ENCODE measurements around the gene RPS29. TPM values are rescaled to one million over a fixed set of nuclear protein-coding genes. Genes with fewer than 3 reads are reported as not detected.

Gene RPS29
- total and polyA plus RNA-seq, 9 of the 15 experiments (the other 6 are each of a cell fraction or from before 2014, with no cell fraction given): 1,545 to 5,012 (median 2,448) TPM

DNA sequence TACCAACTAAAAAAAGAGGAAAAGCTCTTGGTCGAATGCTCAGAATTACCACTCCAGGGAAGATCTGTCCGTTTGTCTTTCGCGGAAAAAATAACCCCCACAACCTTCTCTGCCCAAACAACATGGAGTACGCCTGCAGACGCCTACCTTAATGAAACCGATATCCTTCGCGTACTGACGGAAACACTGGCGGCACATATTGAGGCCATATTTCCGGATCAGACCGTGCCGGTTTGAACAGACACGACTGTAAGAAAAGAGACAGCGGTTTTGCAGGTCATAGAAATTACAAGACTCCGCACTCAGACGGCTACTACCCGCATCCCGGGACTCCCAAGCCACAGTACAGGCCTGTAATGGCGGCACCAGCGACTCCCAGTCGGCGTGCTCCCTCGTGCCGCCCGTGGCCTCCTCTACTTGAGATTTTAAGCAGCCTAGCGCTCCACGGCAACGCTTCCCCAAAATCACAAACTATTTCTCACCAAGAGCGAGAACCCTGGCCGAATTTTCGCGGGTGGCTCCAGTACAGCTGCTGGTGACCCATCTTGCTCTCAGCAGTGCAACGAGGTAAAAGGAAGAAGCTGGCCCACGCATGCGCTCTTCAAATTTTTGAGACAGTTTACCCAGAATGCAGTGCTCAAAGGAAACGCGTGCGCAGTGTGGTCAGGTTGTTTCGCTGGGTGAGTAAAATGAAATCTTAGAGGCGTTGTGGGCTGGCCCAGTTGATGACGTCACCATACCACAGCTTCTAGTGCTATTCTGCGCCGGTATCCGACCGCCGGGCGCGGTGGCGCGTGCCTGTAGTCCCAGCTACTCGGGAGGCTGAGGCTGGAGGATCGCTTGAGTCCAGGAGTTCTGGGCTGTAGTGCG is at the start of gene RPS29 (continued):
- TF ChIP-seq CTBP1 (IDR thresholded peaks at IDR 0.05; ENCODE audit: borderline replicate concordance) (peak; percentile 88; the same call in 1 of the 2 replicates), SAP30 (IDR thresholded peaks at IDR 0.05; ENCODE audit: borderline replicate concordance, insufficient read depth, low read depth, low read length, poor library complexity, severe bottlenecking) (peak; percentile 44), CBFA2T2 (conservative IDR thresholded peaks at IDR 0.05) (no peak), ZNF143 (CRISPR knock-in tag; IDR thresholded peaks at IDR 0.05) (peak; percentile 73), FOXK2 (conservative IDR thresholded peaks at IDR 0.05 in 1 of 2, IDR thresholded peaks at IDR 0.05 in 1 of 2; ENCODE audit: low read depth in 2 of 2) (peak; percentile 53 to 63), ZNF699 (CRISPR knock-in tag; IDR thresholded peaks at IDR 0.05; ENCODE audit: insufficient replicate concordance) (no peak), ZNF76 (CRISPR knock-in tag; IDR thresholded peaks at IDR 0.05; ENCODE audit: borderline replicate concordance) (no peak), PATZ1 (CRISPR knock-in tag; IDR thresholded peaks at IDR 0.05; ENCODE audit: borderline replicate concordance) (no peak), CBX1 (IDR thresholded peaks at IDR 0.05; ENCODE audit: low read depth) (peak; percentile 60; the same call in 1 of the 2 replicates), NCOA1 (IDR thresholded peaks at IDR 0.05; ENCODE audit: low read depth) (peak; percentile 66; the same call in 1 of the 2 replicates), ARID1B (IDR thresholded peaks at IDR 0.05) (peak; percentile 51; the same call in 1 of the 2 replicates), ZNF124 (CRISPR knock-in tag; IDR thresholded peaks at IDR 0.05) (no peak), CHD1 (IDR thresholded peaks at IDR 0.05; ENCODE audit: low read length) (peak; percentile 59), RREB1 (CRISPR knock-in tag; IDR thresholded peaks at IDR 0.05) (no peak; the same call in 1 of the 2 replicates)
- TF ChIP-seq, protein P1, sequence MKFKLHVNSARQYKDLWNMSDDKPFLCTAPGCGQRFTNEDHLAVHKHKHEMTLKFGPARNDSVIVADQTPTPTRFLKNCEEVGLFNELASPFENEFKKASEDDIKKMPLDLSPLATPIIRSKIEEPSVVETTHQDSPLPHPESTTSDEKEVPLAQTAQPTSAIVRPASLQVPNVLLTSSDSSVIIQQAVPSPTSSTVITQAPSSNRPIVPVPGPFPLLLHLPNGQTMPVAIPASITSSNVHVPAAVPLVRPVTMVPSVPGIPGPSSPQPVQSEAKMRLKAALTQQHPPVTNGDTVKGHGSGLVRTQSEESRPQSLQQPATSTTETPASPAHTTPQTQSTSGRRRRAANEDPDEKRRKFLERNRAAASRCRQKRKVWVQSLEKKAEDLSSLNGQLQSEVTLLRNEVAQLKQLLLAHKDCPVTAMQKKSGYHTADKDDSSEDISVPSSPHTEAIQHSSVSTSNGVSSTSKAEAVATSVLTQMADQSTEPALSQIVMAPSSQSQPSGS (CRISPR knock-in tag; IDR thresholded peaks at IDR 0.05): peak; percentile 97; the same call in 1 of the 2 replicates
